NCI-H2081 treated with DMSO at 0.1 percent for 48 hours (cell line): Measurements from ENCODE around the gene OLFML2B.
"Not testable (repeated sequence)": the region's sequence is repeated elsewhere in the genome, so short reads cannot be mapped to it uniquely, and the experiment has no call there.

Experiments used
- DNase-seq: peaks from one replicate; lab custom pipeline; 2025; lab: John Stamatoyannopoulos, UW

Gene OLFML2B

GRCh38 chr1:162035241-162035640 lies 11.6 kb upstream of the OLFML2B start:
- DNase-seq, result no peak

GRCh38 chr1:162033428-162033827 lies 9.8 kb upstream of the OLFML2B start:
- DNase-seq, result no peak

- DNase-seq, result no peak
These were observed 7.2 kb upstream of the OLFML2B start for GRCh38 chr1:162030759-162031280.

GRCh38 chr1:162029157-162029556 lies 5.5 kb upstream of the OLFML2B start:
- DNase-seq, result no peak

GRCh38 chr1:162028726-162029125 lies 5.1 kb upstream of the OLFML2B start:
- no peak for DNase-seq

- DNase-seq, result no peak
These were observed 3.2 kb upstream of the OLFML2B start for GRCh38 chr1:162026881-162027280.

- no peak for DNase-seq
These were observed 1.9 kb upstream of the OLFML2B start for GRCh38 chr1:162025541-162025940.

- DNase-seq, result no peak
These were observed 505 bp downstream of the OLFML2B start for GRCh38 chr1:162023181-162023546.

GRCh38 chr1:162022626-162023025 lies 1.0 kb downstream of the OLFML2B start:
- DNase-seq, result no peak

- no peak for DNase-seq
These were observed 2.5 kb downstream of the OLFML2B start for GRCh38 chr1:162021124-162021523.

GRCh38 chr1:162020150-162020549 lies 3.5 kb downstream of the OLFML2B start:
- DNase-seq, result no peak

- no peak for DNase-seq
These were observed 4.2 kb downstream of the OLFML2B start for GRCh38 chr1:162019446-162019845.

GRCh38 chr1:162019006-162019405 lies 4.7 kb downstream of the OLFML2B start:
- DNase-seq, result peak; percentile 77

- no peak for DNase-seq
These were observed 5.3 kb downstream of the OLFML2B start for GRCh38 chr1:162018418-162018817.

- not testable (repeated sequence) for DNase-seq
These were observed 5.9 kb downstream of the OLFML2B start for GRCh38 chr1:162017791-162018190.

- DNase-seq, result no peak
These were observed 7.0 kb downstream of the OLFML2B start for GRCh38 chr1:162016631-162017030.

- DNase-seq, result no peak
These were observed 8.5 kb downstream of the OLFML2B start for GRCh38 chr1:162015196-162015595.

GRCh38 chr1:162014202-162014601 lies 9.5 kb downstream of the OLFML2B start:
- DNase-seq, result no peak

- no peak for DNase-seq
These were observed 10.4 kb downstream of the OLFML2B start for GRCh38 chr1:162013289-162013688.

- DNase-seq, result no peak
These were observed 12.2 kb downstream of the OLFML2B start for GRCh38 chr1:162011337-162012012.

GRCh38 chr1:162010175-162010506 lies 13.5 kb downstream of the OLFML2B start:
- no peak for DNase-seq

- no peak for DNase-seq
These were observed 14.0 kb downstream of the OLFML2B start for GRCh38 chr1:162009501-162010174.

GRCh38 chr1:162008799-162009198 lies 14.9 kb downstream of the OLFML2B start:
- no peak for DNase-seq

- no peak for DNase-seq
These were observed 16.2 kb downstream of the OLFML2B start for GRCh38 chr1:162007466-162007865.
